ENCODE results near the gene POC1A. TPM values are rescaled to one million over a fixed set of nuclear protein-coding genes. Genes with fewer than 3 reads are reported as not detected.

Gene POC1A
- total RNA-seq, 1 donor, result 10.0 TPM

DNA sequence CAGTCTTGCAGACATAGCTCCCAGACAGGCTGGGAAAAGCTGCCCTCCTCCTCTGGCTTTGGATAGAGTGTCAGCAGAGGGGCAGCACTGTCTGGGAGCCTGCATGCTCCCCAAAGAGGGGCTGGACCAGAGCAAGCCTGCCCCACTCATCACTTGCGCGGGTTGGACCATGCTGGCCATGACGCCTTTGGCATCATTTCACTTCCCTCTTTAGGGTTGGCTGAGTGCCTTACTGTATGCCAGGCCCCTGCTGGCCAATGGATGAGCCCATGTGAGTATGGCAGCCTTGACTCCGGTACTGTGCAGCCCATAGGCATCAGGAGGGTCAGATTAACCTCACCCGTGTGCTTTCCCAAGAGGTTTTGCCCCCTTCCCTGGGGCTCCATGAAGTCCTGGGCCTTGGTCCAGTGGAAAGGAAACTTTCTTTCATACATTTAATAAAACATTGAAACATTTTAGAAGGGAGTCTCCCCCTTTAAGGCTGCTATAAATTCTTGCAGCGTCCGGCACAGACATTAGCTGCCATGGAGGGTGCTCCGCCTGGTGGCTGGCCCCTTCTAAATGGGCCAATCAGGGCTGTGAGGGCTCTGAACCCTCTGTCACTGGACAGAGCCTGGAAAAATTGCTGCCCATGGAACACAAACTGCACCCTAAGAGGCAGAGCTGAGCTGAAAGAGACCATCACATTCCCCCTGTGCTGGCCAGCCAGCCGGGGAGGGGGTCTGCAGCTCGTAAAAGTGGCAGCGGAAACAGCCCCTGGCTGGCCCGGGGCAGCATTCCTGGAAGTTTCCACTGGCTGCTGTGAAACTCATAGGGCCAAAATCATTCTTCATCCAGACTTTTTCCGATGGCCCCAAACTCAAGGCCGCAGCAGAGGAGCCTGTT, 77.1 kb downstream of the POC1A start:
- H3K4me3 ChIP-seq (ENCODE audit: low read depth, low read length), result no peak overlapping the region
- DNase-seq (ENCODE audit: low read depth), result no peak
- TF ChIP-seq, protein P1, sequence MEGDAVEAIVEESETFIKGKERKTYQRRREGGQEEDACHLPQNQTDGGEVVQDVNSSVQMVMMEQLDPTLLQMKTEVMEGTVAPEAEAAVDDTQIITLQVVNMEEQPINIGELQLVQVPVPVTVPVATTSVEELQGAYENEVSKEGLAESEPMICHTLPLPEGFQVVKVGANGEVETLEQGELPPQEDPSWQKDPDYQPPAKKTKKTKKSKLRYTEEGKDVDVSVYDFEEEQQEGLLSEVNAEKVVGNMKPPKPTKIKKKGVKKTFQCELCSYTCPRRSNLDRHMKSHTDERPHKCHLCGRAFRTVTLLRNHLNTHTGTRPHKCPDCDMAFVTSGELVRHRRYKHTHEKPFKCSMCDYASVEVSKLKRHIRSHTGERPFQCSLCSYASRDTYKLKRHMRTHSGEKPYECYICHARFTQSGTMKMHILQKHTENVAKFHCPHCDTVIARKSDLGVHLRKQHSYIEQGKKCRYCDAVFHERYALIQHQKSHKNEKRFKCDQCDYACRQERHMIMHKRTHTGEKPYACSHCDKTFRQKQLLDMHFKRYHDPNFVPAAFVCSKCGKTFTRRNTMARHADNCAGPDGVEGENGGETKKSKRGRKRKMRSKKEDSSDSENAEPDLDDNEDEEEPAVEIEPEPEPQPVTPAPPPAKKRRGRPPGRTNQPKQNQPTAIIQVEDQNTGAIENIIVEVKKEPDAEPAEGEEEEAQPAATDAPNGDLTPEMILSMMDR (IDR thresholded peaks at IDR 0.05; ENCODE audit: insufficient read depth, low read length), result peak; percentile 15

DNA sequence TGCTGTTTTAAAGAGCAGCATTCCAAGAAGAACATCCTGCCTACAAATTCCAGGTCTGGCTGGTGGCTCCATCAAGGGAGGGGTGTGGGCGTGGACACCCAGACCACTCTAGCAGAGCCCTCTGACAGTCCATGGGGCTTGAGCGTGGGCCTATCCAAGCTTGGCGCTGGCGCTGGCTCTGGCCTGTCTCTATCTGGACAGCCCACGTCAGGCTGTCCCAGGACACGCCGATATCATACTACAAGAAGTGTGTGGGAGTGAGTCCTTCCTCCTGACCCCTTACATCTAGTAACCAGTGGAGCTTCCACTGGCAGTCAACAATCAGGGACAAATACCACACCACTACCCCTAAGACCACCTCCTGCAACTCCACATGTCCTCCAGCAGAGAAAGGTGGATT, 80.7 kb downstream of the POC1A start:
- no peak for DNase-seq (ENCODE audit: low read depth)
- TF ChIP-seq, protein P1 (IDR thresholded peaks at IDR 0.05; ENCODE audit: insufficient read depth, low read length), result no peak
- no peak overlapping the region for H3K4me3 ChIP-seq (ENCODE audit: low read depth, low read length)

DNA sequence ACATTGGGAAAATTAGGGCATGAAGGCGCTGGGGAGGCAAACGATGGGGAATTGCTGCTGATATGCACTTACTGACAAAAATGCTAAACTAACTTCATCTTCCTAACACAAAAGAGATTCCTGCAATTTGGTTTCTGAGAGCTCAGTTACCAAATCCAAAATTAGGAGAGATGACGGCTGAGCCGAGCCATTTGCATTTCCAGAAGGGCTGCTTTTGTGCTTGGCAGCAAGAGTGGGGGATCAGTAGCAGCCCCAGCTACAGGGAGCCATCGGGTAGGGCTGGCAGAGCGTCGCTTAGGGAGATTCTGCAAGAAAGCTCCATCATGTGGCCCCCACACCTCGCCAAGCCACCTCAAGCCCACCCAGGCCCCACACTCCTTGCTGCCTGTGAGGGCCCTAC, 81.8 kb downstream of the POC1A start:
- TF ChIP-seq, protein P1 (IDR thresholded peaks at IDR 0.05; ENCODE audit: insufficient read depth, low read length), result no peak
- DNase-seq (ENCODE audit: low read depth), result no peak

DNA sequence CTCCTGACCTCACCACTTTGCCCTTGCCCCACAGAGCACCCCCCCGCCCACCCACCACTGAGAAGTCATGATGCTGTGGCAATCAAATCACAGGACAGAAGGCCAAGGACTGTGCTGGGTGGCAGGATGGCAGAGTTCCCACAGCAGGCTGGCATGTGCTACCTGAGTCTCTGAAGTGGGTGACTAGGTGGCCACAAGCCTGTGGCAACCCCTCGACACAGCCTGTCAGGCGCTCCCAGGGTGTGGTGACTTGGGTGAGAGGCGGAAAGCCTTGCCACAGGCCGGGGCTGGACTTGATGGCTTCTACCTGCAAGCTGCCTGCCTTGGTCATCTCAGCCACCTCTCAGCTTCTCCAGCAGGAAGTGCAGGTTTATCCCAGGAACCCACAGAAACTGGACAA, 82.2 kb downstream of the POC1A start:
- H3K4me3 ChIP-seq (ENCODE audit: low read depth, low read length), result no peak overlapping the region
- TF ChIP-seq, protein P1 (IDR thresholded peaks at IDR 0.05; ENCODE audit: insufficient read depth, low read length), result no peak
- DNase-seq (ENCODE audit: low read depth), result no peak

More for the DNA sequence above, 81.8 kb downstream of the POC1A start:
- no peak overlapping the region for H3K4me3 ChIP-seq (ENCODE audit: low read depth, low read length)

DNA sequence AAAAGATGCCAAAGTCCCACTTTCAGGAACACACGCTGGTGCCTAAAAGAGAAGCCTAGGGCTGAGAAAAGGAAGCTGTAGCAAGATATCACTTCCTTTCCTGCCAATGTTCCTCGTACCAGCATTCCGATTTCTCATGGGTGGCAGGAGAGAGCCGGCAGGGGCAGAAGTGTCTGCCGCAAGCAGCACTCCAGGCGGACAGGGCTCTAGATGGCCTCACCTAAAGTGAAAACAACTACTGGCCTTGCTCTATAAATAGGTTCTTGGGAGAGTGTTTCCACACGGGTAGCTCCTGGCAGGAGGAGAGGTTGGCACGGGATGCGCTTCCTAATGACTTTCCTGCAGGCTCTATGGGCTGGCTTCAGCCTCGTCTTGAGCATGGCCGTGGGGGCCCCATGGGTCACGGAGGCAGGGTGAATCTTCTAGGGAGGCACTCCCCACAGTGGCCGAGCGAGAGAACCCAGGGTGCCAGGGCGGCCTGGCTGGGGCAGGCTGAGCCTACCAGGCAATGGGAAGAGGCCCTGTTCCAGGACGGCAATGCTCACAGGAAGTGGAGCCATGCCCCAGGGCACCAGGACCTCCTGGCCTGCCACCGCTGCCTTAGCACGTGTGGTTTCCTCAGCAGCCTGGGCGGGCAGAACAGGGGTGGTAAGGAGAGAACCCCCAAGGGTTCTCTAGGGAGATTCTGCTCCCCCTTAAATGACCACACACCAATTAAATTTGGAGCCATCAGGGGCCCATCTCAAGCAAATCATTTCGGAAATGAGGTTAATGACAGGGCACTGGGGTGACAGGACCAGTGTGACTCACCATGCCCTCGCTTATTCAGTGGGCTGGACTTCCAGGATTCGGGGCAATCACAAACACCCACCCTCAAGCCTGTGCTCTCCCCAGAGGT, 83.2 kb downstream of the POC1A start:
- DNase-seq (ENCODE audit: low read depth), result no peak
- TF ChIP-seq, protein P1 (IDR thresholded peaks at IDR 0.05; ENCODE audit: insufficient read depth, low read length), result no peak

DNA sequence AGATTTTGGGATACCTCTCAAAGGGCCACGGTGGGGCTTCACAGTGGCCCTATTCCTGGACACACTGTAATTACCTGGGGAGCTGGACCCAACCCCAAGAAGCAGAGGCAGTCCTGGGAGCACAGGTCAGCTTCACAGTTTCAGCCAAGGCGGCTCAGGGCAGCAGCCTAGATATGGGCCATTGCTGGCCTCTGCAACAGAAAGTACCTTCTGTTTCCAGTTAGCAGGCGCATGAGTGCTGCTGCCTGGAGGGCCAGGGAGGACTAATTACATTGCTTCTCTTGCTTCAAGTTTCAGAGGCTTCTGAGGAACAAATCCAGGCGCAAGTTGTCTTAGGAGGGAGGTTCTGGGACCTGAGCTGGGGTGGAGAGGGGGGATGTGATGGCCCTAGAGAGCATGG, 84.4 kb downstream of the POC1A start:
- no peak for DNase-seq (ENCODE audit: low read depth)
- TF ChIP-seq, protein P1 (IDR thresholded peaks at IDR 0.05; ENCODE audit: insufficient read depth, low read length), result no peak

More for the DNA sequence above, 83.2 kb downstream of the POC1A start:
- H3K4me3 ChIP-seq (ENCODE audit: low read depth, low read length), result no peak overlapping the region

More for the DNA sequence above, 84.4 kb downstream of the POC1A start:
- no peak overlapping the region for H3K4me3 ChIP-seq (ENCODE audit: low read depth, low read length)
